ENCODE data around the gene ANKH.

Gene ANKH

GRCh38 chr5:14730881-14731280 is 140.7 kb downstream of the ANKH start:
- DNase-seq: no peak

DNA sequence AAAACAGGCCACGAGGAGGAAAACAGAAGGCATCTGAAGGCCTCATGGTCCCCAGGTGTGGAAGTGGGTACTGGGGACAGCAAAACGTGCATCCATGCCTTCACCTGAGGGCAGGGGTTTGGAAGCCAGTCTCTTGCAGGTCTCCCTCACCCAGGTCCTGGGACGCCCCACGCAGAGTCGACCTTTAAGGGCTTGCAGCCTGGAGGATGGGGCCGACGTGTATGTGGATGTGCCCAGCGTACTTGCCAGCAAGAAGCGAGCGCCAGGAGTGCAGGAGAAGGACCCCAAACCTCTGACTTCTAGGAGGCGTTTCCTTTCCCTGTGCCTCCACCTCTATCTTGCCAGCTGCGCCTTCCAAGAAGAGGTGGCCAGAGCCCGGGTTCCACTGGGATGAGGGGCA is 141.1 kb downstream of the ANKH start:
- DNase-seq: no peak

DNA sequence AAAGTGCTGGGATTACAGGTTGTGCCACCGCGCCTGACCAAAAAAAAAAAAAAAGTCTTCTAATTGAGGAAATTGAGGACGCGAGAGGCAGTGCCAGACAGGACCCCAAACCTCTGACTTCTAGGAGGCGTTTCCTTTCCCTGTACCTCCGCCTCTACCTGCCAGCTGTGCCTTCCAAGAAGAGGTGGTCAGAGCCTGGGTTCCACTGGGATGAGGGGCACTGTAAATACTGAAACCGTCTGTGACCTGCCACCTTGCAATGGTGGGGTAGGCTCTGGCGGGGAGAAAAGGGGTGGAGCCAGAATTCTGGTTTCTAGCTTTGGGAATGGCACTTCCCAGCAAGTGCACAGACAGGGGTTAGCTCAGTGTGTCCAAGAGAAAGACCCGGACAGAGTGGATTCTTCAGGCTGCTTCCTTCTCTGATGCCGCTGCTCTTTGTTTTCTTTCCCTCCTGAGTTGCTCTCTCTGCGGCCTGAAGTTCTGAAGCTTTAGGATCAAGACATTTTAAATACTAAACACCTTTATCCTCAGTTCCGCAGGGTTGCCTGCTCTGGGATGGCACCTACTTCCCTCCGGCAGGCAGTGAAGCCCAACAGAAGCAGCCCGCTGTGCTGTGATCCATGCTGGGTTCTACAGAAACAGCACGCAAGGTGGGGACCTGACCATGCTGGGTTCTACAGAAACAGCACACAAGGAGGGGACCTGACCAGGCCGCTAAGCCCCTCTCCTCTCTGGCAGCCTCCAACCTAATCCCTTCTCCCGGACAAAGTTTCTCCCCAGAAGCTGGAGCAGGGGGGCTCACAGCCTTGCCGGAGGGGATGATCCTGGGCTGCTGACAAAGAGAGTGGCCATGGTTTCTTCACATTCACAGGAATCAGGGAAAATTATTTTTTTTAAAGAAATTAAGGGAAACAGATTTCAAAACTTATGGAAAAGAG is 141.9 kb downstream of the ANKH start:
- no peak for DNase-seq

GRCh38 chr5:14728459-14728938 is 143.1 kb downstream of the ANKH start:
- DNase-seq: peak; percentile 25

- DNase-seq: no peak
Measured at GRCh38 chr5:14727928-14728458, 143.6 kb downstream of the ANKH start.

DNA sequence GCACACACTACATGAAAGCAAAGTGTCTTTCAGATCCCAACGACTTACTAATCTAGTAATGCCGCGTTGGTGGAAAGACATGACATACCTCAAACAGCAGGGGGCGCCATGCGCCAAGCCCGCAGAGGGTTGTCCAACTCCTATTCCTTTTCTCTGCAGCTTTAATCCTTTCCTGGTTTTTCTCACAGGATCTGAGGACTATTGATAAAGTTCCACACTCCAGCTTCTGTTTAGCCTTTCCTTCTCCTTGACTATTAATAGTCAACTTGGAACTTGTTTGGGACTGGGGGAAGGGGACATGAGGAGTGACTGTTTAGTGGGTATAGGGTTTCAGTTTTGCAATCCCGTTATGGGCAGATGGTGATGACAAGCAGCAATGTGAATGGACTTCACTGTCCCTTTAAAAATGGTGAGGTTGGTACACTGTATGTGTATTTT is 144.1 kb downstream of the ANKH start:
- peak; percentile 53 for DNase-seq

DNA sequence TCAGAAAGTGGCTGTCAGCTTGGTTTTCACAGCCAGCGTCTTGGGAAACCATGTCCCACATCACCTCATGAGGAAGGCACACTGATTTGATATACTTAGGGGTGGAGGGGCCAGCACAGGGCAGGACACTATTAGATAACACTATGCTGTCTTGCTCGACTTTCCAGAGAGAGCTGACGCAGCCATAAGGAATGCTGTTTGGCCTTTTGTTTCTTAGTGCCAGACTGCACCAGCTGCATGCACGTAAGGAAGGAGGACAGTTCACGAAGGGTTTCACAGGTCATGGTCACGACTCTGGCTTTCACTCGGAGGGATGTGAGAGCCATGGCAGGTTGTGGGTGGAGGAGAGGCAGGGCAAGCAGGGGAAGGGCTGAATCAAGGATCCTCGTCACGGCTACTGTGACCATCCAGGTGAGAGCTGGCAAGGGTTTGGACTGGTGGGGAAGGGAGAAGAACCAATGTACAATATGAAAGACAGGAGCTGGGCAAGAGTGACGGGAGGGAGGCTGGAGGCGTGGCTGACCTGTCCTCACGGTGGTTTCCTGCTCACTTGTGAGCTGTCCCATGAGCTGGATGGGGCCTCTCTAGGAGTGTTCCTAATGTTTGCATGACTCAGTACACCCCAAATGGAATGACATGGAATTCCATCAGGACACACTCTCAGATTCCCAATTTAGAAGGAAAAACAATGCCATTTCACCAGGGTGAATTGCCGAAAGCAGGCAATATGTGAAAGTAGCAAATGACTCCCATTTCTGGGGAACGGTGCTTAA is 145.3 kb downstream of the ANKH start:
- no peak for DNase-seq

- no peak for DNase-seq
Measured at GRCh38 chr5:14724633-14725032, 146.9 kb downstream of the ANKH start.

DNA sequence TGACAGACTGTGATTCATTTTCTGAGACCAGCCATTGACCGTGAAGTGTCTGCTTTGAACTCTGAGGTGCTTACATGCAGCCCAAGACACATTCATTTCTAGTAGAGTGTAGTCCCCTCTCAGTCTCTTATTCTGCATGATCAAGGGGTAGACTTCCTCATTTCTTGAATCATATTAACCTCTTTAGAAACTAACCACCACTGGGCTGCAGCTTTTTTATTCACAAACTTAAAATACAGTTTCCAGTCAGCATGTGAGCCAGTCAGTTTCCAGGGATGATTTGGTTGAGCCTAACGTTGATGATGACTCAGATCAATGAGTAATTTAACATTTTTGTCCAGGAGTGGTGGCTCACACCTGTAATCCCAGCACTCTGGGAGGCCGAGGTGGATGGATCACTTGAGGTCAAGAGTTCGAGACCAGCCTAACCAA is 147.9 kb downstream of the ANKH start:
- DNase-seq: no peak

- no peak for DNase-seq
Measured at GRCh38 chr5:14722923-14723322, 148.7 kb downstream of the ANKH start.

DNA sequence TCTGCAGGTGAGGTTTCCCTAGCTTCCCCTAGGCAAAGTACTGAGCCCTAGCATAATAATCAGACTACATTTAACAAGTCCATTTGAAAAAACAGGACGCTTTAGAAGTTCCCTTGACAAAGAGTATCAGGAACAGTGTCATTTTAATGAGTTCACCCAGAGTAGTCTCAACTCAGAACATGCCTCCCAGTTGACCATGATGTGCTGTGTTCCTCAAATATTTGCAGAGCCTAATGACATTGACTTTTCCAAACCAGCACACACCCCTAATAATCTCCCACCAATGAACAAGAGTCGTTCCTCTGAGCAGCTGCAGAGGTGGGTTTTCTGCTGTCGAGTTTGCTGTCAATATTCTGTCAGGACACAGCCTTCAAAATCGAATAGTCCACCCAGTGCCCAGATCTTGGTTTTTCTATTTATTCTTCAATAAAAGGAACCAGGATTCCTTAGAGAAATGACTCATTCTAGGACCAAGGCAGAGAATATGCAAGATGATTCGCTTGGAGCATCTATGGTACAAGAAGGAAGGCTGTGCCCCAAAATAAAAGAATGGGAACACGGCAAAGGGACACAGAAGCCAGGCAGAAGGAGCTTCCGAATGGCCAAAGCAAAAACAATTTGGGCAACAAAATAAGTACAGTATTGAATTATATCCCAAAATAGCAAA is 149.5 kb downstream of the ANKH start:
- no peak for DNase-seq

DNA sequence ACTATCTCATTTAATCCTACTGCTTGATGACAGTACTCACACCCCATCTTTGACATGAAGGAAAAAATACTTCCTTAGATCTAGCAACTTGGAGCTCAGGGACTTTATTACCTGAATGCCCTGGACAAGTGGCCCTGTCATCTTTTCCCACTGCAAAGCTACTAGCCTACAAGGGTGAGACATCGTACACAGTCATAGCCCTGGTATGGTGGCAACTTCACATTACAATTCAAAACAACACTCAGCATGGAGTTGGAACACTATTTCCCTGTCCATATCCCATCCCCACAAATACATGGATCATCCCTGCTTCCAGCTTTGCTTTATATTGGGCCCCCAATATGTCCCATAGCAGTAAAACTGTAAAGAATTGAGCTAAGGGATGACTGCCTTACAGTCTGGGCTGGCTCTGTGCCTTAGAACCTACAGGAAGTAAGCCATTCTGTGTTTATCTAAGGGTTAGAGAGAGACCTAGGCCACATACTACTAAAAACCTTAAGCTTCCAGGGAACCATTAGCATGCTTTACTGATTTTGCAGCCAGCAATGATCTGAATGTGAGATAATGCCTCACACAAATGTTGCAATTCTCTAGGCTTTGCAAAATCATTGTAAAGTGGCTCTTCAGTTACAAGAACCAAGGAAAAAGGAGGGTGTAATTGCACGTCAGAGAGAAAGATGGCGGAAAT is 151.2 kb downstream of the ANKH start:
- no peak for DNase-seq

GRCh38 chr5:14718778-14719177 is 152.8 kb downstream of the ANKH start:
- DNase-seq: no peak

- DNase-seq: no peak
Measured at GRCh38 chr5:14716755-14717752, 154.5 kb downstream of the ANKH start.

DNA sequence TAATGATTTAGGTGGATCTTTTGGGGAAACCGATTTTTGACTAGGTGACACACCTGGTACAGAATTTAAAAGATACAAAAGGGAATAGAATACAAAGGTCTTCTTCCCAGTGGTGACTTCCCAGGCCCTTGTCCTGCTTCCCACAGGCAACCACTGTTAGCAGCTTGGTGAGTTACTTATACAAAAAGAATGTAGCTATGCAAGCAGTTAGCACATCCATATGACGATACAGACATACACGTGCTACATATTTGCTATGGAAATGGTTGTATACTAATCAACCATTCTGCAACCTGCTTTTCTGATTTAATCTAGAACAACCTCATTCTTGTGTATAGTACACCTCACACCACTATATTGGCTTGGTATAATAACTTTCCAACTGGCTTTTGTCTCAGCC is 156.1 kb downstream of the ANKH start:
- DNase-seq: no peak

DNA sequence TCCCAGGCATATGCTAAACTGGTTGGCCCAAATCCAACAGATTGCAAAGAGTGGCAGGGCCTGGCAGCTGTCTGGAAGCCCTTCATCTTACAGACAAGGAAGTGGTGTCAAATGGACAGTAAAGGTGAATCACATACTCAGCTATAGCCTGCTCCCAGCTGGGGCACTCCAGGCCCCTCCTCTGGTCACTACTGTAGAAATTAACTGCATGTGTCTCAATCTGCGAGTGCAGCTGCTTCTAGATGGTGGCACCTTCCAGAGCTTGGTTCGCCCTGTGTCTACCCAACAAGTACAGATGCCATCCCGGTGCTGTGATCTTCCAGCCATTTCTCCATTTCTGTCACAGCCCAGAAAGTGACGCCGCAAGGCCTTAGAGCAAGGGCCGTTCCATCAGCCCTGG is 156.9 kb downstream of the ANKH start:
- no peak for DNase-seq

DNA sequence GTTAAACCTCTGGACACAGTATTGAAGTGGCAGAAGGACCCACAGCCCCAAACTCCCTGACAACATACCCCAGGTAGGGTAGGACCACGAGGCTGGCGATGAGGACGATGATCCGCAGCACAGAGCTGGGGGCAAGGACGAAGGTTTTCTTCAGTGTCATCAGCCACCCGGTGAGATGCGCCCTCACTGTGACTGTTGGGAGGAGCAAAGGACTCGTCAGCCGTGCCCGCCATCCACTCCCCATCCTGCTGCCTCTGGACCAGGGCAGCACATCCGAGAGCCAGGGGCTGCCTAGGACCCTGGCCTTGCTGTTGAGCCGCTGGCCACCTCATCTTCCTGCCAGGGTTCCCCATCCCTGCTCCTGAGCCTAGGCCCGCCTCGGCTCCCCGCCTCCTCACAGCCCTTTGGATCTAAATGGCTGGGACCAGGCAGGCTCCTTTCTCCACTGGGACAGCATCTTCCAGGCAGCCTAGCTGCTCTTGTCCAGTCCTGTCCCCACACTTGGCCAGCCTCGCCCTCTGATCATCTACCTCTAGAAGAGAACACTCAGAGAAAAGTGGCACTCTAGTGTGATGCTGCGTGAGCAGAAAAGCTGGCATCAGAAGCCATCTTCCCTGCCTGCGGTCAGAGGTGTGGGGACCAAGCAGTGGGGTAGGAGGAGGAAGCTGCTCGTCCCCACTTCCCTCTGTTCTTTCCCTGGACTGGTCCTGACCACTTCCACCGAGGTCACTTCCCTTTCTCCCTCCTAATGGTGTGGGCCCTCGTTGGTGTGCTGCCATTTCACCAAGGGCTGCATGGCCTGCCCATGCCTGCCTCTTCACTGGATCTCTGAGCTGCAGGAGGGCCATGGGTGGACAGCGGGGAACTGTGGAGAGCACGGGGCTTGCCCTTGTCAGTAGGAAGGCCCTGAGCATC is 157.8 kb downstream of the ANKH start:
- no peak for DNase-seq

DNA sequence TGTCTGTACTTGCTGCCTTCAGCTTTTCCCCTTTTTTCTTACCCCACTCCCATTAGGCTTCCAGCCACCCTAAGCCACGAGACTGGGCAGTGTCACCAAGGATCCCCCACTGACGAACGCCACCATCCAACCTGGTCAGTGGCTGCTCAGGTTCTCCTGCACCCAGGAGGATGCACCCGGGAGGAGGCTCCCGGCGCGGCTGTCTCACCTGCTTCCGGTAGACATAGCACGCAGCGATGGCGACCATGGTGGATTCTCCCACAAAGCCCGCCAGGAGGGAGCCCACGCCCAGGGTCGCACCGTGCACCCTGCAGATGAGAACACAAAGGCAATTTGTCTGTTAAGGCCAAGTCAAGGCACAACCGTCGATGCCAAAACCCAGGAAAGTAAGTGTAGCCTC is 158.9 kb downstream of the ANKH start:
- DNase-seq: no peak

DNA sequence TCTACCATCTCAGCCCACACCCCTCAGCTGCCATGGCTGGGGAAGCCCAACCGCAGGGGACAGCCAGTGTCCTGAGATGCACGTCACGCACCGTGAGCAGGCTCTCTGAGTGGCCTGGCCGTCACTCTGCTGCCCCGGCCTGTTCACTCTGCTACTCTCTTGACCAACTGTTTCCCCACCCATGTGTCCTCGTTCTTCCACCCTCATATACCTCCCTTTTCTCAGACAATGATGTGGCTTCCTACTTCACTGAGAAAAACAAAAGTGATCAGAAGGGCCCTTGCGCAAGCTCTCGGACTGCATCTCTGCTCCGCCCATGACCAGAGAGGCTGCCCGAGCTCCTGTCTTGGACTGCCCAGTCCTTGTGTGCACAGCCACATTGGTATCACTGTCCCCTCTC is 159.4 kb downstream of the ANKH start:
- no peak for DNase-seq

Data from NCI-H1417 treated with DMSO at 0.1 percent for 48 hours (cell line).